Keratinocyte (primary cell): ENCODE data around the gene TLK1. TPM values are rescaled to one million over a fixed set of nuclear protein-coding genes. Genes with fewer than 3 reads are reported as not detected.

ENCODE experiments used
- DNase-seq: peaks from one replicate; pipeline ENCODE4 v3.0.0-alpha.2; 2011; ENCODE audit warnings: low read depth, missing footprints, low spot score
- FAIRE-seq: peaks from 2 replicates; lab custom pipeline; 2011; peaks lifted over from hg19 to GRCh38; lab: Jason Lieb, UNC
- H2AFZ ChIP-seq: 2 replicates; pipeline ENCODE4 v1.6.0; 2012; ENCODE audit warnings: low read length, control low read depth, inconsistent platforms; ENCODE audit not compliant: control insufficient read depth
- H3K27ac ChIP-seq: 2 replicates; pipeline ENCODE4 v1.5.1; 2011; ENCODE audit warnings: low read length; ENCODE audit not compliant: control insufficient read depth, insufficient read depth
- H3K27me3 ChIP-seq: 3 replicates; pipeline ENCODE4 v1.6.0; 2011; ENCODE audit warnings: low read length; ENCODE audit not compliant: control insufficient read depth, insufficient read depth; ENCODE audit errors: extremely low read depth
- H3K36me3 ChIP-seq, 2 experiments: 2 replicates in 1 of 2; 3 replicates in 1 of 2; pipeline ENCODE4 v1.5.1; 2011; ENCODE audit warnings: low read length in 2 of 2, mild to moderate bottlenecking in 1 of 2; ENCODE audit not compliant: control insufficient read depth in 2 of 2, insufficient read depth in 2 of 2; ENCODE audit errors: extremely low read depth in 1 of 2
- H3K4me1 ChIP-seq: 3 replicates; pipeline ENCODE4 v1.5.1; 2011; ENCODE audit warnings: low read length; ENCODE audit not compliant: control insufficient read depth, insufficient read depth; ENCODE audit errors: extremely low read depth
- H3K4me2 ChIP-seq: 3 replicates; pipeline ENCODE4 v1.6.0; 2011; ENCODE audit warnings: low read depth, low read length; ENCODE audit not compliant: control insufficient read depth, insufficient read depth; ENCODE audit errors: extremely low read depth
- H3K4me3 ChIP-seq, 3 experiments: fragments of 200-600 bp in 1 of 3; sonication (generic) in 1 of 3; 2 replicates in 2 of 3; 3 replicates in 1 of 3; pipeline ENCODE4 v1.5.1; 2011 to 2016; ENCODE audit warnings: low read length in 3 of 3, mild to moderate bottlenecking in 3 of 3, control low read depth in 2 of 3, inconsistent platforms in 1 of 3, low read depth in 1 of 3, mixed read lengths in 1 of 3, mixed run types in 1 of 3, moderate library complexity in 1 of 3; ENCODE audit not compliant: control insufficient read depth in 2 of 3, insufficient read depth in 2 of 3; ENCODE audit errors: extremely low read depth in 1 of 3
- H3K79me2 ChIP-seq: 2 replicates; pipeline ENCODE4 v1.6.0; 2012; ENCODE audit warnings: low read length; ENCODE audit not compliant: control insufficient read depth, insufficient read depth
- H3K9ac ChIP-seq: 3 replicates; pipeline ENCODE4 v1.6.0; 2011; ENCODE audit warnings: low read length; ENCODE audit not compliant: control insufficient read depth, insufficient read depth; ENCODE audit errors: extremely low read depth
- H3K9me1 ChIP-seq: 3 replicates; pipeline ENCODE4 v1.6.0; 2011; ENCODE audit warnings: low read length; ENCODE audit not compliant: control insufficient read depth, insufficient read depth; ENCODE audit errors: extremely low read depth
- H3K9me3 ChIP-seq: 2 replicates; pipeline ENCODE4 v1.5.1; 2012; ENCODE audit warnings: low read depth, low read length; ENCODE audit not compliant: control insufficient read depth
- H4K20me1 ChIP-seq: 3 replicates; pipeline ENCODE4 v1.6.0; 2011; ENCODE audit warnings: low read length; ENCODE audit not compliant: control insufficient read depth, insufficient read depth; ENCODE audit errors: extremely low read depth
- CTCF ChIP-seq, 3 experiments: IDR thresholded peaks in 1 of 3; conservative IDR thresholded peaks in 1 of 3; optimal IDR thresholded peaks in 1 of 3; 2 replicates in 2 of 3; 3 replicates in 1 of 3; pipeline versions ENCODE3 to v1.5.1; 2011; ENCODE audit warnings: low read length in 3 of 3, mild to moderate bottlenecking in 3 of 3, moderate library complexity in 2 of 3, control low read depth in 1 of 3, inconsistent platforms in 1 of 3; ENCODE audit not compliant: insufficient read depth in 2 of 3; ENCODE audit errors: extremely low read depth in 1 of 3
- EZH2 ChIP-seq: IDR thresholded peaks from one replicate; pipeline ENCODE4 v1.6.1; 2012; ENCODE audit warnings: inconsistent platforms, mild to moderate bottlenecking, low read length, moderate library complexity
- dilution Hi-C: fragments of 300-500 bp; cut with MboI; formaldehyde crosslinking; loops from one replicate; pipeline ENCODE4 v1.7.0; 2020; ENCODE audit warnings: low sequenced_read_pairs; ENCODE audit not compliant: extremely low pct_ligation_motif_present
- polyA plus RNA-seq, 5 experiments: library from polyadenylated mRNA; depleted of rRNA in 3 of 5; stranded (reverse) in 3 of 5; stranded (forward) in 1 of 5; unstranded in 1 of 5; fragments of >200 nt; gene quantifications; 1 replicate in 1 of 5; 2 replicates in 3 of 5; 3 replicates in 1 of 5; pipeline versions ENCODE4 v1.2.1 to v1.2.3, GENCODE V29; 2011 to 2012; ENCODE audit warnings: missing spikeins in 2 of 5, low read depth in 1 of 5, low replicate concordance in 1 of 5

The TLK1 gene
- polyA plus RNA-seq, 1 donor (not counting 4 experiments of a cell fraction or from before 2014, with no cell fraction given), result 14.7 TPM

DNA sequence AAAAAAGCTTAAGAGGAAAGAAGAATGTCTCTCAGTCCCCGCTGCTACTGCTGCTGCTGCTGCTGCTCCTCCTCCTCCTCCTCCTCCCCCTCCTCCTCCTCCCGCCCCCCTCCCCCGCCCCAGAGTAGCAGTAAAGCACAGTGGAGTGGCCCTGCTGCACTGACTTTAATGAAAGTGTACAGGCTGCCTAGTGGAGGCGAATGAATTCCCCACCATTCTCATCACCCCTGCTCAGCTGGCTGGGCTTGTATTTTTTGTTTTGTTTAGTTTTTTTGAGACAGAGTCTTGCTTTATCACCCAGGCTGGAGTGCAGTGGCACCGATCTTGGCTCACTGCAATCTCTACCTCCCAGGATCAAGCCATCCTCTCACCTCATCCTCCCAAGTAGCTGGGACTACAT, 197.3 kb downstream of the TLK1 start:
- Histone ChIP-seq H3K79me2 (no peaks in the 10 kb centered on the region), H3K4me3 (no peak overlapping the region), H3K27ac (no peak overlapping the region), H3K9me3 (no peaks in the 10 kb centered on the region), H3K4me1 (peaks cover 23% of the 10 kb centered on the region), H4K20me1 (peaks cover 4% of the 10 kb centered on the region), H3K36me3 (peaks cover 22 to 32% of the 10 kb centered on the region in 2 experiments), H2AFZ (no peak overlapping the region), H3K27me3 (no peaks in the 10 kb centered on the region), H3K9ac (no peak overlapping the region), H3K9me1 (no peaks in the 10 kb centered on the region), H3K4me2 (no peak overlapping the region)
- DNase-seq (no peak), FAIRE-seq (no peak)
- TF ChIP-seq CTCF (optimal IDR thresholded peaks at IDR 0.05 in 1 of 3, IDR thresholded peaks at IDR 0.05 in 1 of 3, conservative IDR thresholded peaks at IDR 0.05 in 1 of 3; ENCODE audit: extremely low read depth in 1 of 3, insufficient read depth in 2 of 3, low read length in 3 of 3) (no peak), EZH2 (no peak)
- dilution Hi-C loops, result no loop called here

DNA sequence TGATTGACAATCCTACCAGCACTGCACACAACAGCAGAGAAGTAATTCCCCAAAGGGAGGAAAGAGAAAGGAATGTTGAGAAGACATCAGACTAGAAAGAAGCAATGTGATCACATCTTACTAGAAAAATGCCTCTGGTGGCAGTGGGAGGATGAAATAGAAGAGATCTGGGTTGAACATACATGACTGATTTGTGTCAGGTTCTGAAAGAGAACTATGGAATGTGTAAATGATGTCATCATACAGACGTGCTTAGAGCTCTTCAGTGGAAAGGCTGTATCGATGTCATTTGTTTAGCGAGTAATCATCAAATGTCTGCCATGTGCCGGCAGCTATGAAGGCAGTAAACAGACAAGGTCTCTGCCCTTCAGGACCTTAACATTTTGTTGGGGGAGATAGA, 206.8 kb downstream of the TLK1 start:
- Histone ChIP-seq H3K4me1 (no peaks in the 10 kb centered on the region), H3K36me3 (peaks cover 42 to 56% of the 10 kb centered on the region in 2 experiments), H2AFZ (no peak overlapping the region), H3K27me3 (no peaks in the 10 kb centered on the region), H4K20me1 (peaks cover 2% of the 10 kb centered on the region), H3K27ac (no peak overlapping the region), H3K4me3 (no peak overlapping the region), H3K4me2 (no peak overlapping the region), H3K9ac (no peak overlapping the region), H3K9me3 (no peaks in the 10 kb centered on the region), H3K79me2 (no peaks in the 10 kb centered on the region), H3K9me1 (no peaks in the 10 kb centered on the region)
- TF ChIP-seq CTCF (optimal IDR thresholded peaks at IDR 0.05 in 1 of 3, IDR thresholded peaks at IDR 0.05 in 1 of 3, conservative IDR thresholded peaks at IDR 0.05 in 1 of 3; ENCODE audit: extremely low read depth in 1 of 3, insufficient read depth in 2 of 3, low read length in 3 of 3) (no peak), EZH2 (no peak)
- no peak for DNase-seq
- no peak for FAIRE-seq
- dilution Hi-C loops, result no loop called here
